ENCODE results near the gene NRXN3. TPM values are rescaled to one million over a fixed set of nuclear protein-coding genes. Genes with fewer than 3 reads are reported as not detected.

Gene NRXN3
- total RNA-seq, 1 experiment from 2014 or later = not detected

DNA sequence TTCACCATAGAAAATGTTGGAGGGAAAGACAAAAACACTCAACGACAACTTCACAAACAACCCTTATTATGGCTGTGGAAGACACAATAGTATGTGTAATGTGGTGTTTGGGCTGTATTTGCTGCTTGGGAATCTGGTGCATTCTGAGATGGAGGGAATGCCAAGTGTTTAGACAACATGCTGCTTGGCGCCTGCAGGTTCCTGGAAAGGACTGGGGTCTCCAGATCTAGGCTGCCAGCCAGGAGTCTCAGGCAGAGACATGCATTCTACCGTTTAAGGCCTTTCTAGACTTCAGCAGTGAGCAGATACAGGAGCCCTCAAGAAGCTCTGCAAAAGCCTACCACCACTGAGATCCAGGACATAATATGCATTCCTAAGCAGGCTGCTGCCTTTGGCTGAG lies 418.7 kb downstream of the NRXN3 start:
- DNase-seq (ENCODE audit: low read depth, low spot score) (no peak), ATAC-seq (no peak)
- BruUV-seq (replicated peaks) = no TSS peak
- H4K20me1 ChIP-seq (ENCODE audit: insufficient read depth) = no peaks in the 10 kb centered on the region
- H3K4me1 ChIP-seq (ENCODE audit: control insufficient read depth in 1 of 2, insufficient read depth in 2 of 2, low read length in 2 of 2) = no peaks in the 10 kb centered on the region
- no peak overlapping the region for H2AFZ ChIP-seq (ENCODE audit: low read depth, low read length, poor library complexity, severe bottlenecking)
- POLR2A ChIA-PET = no interaction called here
- TF ChIP-seq RAD21 (IDR thresholded peaks at IDR 0.05; ENCODE audit: low read depth) = no peak
- TF ChIP-seq JUND (IDR thresholded peaks at IDR 0.05) = no peak
- TF ChIP-seq SRF (IDR thresholded peaks at IDR 0.05; ENCODE audit: low read depth) = no peak
- no peak for TF ChIP-seq CEBPB (IDR thresholded peaks at IDR 0.05; ENCODE audit: low read depth)
- TF ChIP-seq, protein P1, sequence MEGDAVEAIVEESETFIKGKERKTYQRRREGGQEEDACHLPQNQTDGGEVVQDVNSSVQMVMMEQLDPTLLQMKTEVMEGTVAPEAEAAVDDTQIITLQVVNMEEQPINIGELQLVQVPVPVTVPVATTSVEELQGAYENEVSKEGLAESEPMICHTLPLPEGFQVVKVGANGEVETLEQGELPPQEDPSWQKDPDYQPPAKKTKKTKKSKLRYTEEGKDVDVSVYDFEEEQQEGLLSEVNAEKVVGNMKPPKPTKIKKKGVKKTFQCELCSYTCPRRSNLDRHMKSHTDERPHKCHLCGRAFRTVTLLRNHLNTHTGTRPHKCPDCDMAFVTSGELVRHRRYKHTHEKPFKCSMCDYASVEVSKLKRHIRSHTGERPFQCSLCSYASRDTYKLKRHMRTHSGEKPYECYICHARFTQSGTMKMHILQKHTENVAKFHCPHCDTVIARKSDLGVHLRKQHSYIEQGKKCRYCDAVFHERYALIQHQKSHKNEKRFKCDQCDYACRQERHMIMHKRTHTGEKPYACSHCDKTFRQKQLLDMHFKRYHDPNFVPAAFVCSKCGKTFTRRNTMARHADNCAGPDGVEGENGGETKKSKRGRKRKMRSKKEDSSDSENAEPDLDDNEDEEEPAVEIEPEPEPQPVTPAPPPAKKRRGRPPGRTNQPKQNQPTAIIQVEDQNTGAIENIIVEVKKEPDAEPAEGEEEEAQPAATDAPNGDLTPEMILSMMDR (IDR thresholded peaks at IDR 0.05 in 2 of 3, conservative IDR thresholded peaks at IDR 0.05 in 1 of 3; ENCODE audit: borderline replicate concordance in 1 of 3, insufficient read depth in 1 of 3, low read depth in 2 of 3, low read length in 2 of 3) = no peak
- no peak for TF ChIP-seq POLR2A (IDR thresholded peaks at IDR 0.05; ENCODE audit: borderline replicate concordance, extremely low read depth, insufficient read depth, insufficient read length)
- TF ChIP-seq ELF1 (IDR thresholded peaks at IDR 0.05; ENCODE audit: borderline replicate concordance, low read depth) = no peak
- TF ChIP-seq TCF7L2 (IDR thresholded peaks at IDR 0.05; ENCODE audit: borderline replicate concordance, extremely low read depth, insufficient read depth, insufficient read length) = no peak
- no peak for TF ChIP-seq POLR2AphosphoS5 (IDR thresholded peaks at IDR 0.05; ENCODE audit: low read depth, low read length)
- TF ChIP-seq SIN3A (IDR thresholded peaks at IDR 0.05; ENCODE audit: low read depth) = no peak
- no peak for TF ChIP-seq EGR1 (IDR thresholded peaks at IDR 0.05; ENCODE audit: low read depth)
- TF ChIP-seq, protein P2, sequence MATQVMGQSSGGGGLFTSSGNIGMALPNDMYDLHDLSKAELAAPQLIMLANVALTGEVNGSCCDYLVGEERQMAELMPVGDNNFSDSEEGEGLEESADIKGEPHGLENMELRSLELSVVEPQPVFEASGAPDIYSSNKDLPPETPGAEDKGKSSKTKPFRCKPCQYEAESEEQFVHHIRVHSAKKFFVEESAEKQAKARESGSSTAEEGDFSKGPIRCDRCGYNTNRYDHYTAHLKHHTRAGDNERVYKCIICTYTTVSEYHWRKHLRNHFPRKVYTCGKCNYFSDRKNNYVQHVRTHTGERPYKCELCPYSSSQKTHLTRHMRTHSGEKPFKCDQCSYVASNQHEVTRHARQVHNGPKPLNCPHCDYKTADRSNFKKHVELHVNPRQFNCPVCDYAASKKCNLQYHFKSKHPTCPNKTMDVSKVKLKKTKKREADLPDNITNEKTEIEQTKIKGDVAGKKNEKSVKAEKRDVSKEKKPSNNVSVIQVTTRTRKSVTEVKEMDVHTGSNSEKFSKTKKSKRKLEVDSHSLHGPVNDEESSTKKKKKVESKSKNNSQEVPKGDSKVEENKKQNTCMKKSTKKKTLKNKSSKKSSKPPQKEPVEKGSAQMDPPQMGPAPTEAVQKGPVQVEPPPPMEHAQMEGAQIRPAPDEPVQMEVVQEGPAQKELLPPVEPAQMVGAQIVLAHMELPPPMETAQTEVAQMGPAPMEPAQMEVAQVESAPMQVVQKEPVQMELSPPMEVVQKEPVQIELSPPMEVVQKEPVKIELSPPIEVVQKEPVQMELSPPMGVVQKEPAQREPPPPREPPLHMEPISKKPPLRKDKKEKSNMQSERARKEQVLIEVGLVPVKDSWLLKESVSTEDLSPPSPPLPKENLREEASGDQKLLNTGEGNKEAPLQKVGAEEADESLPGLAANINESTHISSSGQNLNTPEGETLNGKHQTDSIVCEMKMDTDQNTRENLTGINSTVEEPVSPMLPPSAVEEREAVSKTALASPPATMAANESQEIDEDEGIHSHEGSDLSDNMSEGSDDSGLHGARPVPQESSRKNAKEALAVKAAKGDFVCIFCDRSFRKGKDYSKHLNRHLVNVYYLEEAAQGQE (IDR thresholded peaks at IDR 0.05; ENCODE audit: low read depth) = no peak
- TF ChIP-seq, protein P3, sequence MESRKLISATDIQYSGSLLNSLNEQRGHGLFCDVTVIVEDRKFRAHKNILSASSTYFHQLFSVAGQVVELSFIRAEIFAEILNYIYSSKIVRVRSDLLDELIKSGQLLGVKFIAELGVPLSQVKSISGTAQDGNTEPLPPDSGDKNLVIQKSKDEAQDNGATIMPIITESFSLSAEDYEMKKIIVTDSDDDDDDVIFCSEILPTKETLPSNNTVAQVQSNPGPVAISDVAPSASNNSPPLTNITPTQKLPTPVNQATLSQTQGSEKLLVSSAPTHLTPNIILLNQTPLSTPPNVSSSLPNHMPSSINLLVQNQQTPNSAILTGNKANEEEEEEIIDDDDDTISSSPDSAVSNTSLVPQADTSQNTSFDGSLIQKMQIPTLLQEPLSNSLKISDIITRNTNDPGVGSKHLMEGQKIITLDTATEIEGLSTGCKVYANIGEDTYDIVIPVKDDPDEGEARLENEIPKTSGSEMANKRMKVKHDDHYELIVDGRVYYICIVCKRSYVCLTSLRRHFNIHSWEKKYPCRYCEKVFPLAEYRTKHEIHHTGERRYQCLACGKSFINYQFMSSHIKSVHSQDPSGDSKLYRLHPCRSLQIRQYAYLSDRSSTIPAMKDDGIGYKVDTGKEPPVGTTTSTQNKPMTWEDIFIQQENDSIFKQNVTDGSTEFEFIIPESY (IDR thresholded peaks at IDR 0.05; ENCODE audit: extremely low read depth, insufficient replicate concordance, low read length) = no peak
- H3K9me2 ChIP-seq (ENCODE audit: insufficient read depth) = no peaks in the 10 kb centered on the region
- H3K4me2 ChIP-seq (ENCODE audit: low read length) = no peak overlapping the region
- H3K27ac ChIP-seq (ENCODE audit: low read depth, low read length) = no peak overlapping the region
- H3K4me3 ChIP-seq (replicated peaks in 1 of 2; ENCODE audit: low read depth in 1 of 2, low read length in 2 of 2) = no peak overlapping the region
- no peaks in the 10 kb centered on the region for H3K79me2 ChIP-seq (ENCODE audit: insufficient read depth, low read length)
- H3K9ac ChIP-seq (ENCODE audit: low read length) = no peak overlapping the region
- intact Hi-C loops (cut with micrococcal nuclease) = no loop called here
- no peaks in the 10 kb centered on the region for H3K9me3 ChIP-seq (ENCODE audit: control insufficient read depth in 1 of 2, insufficient read depth in 1 of 2, low read depth in 1 of 2, low read length in 2 of 2)
- no peaks in the 10 kb centered on the region for H3K36me3 ChIP-seq (ENCODE audit: control insufficient read depth in 1 of 2, insufficient read depth in 2 of 2, low read length in 2 of 2)
- no peaks in the 10 kb centered on the region for H3K27me3 ChIP-seq (ENCODE audit: insufficient read depth, low read length)
- CTCF ChIA-PET = no interaction called here
- RAD21 ChIA-PET (ENCODE audit: low non-redundant PET in 1 of 2, low total read pairs in 2 of 2, uncharacterized antibody in 2 of 2, unreplicated experiment in 2 of 2) = no interaction called here

Measured in HCT116 (cell line).